Endothelial cell of umbilical vein (primary cell): ENCODE results near the gene ELP4.

Source experiments
- CTCF ChIP-seq, 2 donors: IDR thresholded peaks; 1 replicate in 1 of 2; 2 replicates in 1 of 2; pipeline ENCODE4 v1.5.1; 2011; ENCODE audit warnings: low read length in 2 of 2, mild to moderate bottlenecking in 2 of 2, moderate library complexity in 2 of 2, control low read depth in 1 of 2, inconsistent platforms in 1 of 2, low read depth in 1 of 2; ENCODE audit not compliant: insufficient read depth in 1 of 2; ENCODE audit errors: extremely low read depth in 1 of 2
- EZH2 ChIP-seq: IDR thresholded peaks from 2 replicates; pipeline ENCODE4 v1.6.1; 2012; ENCODE audit warnings: borderline replicate concordance, low read depth, mild to moderate bottlenecking, moderate library complexity, low read length, inconsistent platforms; ENCODE audit not compliant: severe bottlenecking

GRCh38 chr11:31763296-31763695, 253.7 kb downstream of the ELP4 start:
- TF ChIP-seq CTCF (IDR thresholded peaks at IDR 0.05; ENCODE audit: extremely low read depth in 1 of 2, insufficient read depth in 1 of 2, low read depth in 1 of 2, low read length in 2 of 2) (no peak), EZH2 (no peak)
